ENCODE results near the gene MAD1L1.
"Not testable (repeated sequence)": the region's sequence is repeated elsewhere in the genome, so short reads cannot be mapped to it uniquely, and the experiment has no call there.

DNA sequence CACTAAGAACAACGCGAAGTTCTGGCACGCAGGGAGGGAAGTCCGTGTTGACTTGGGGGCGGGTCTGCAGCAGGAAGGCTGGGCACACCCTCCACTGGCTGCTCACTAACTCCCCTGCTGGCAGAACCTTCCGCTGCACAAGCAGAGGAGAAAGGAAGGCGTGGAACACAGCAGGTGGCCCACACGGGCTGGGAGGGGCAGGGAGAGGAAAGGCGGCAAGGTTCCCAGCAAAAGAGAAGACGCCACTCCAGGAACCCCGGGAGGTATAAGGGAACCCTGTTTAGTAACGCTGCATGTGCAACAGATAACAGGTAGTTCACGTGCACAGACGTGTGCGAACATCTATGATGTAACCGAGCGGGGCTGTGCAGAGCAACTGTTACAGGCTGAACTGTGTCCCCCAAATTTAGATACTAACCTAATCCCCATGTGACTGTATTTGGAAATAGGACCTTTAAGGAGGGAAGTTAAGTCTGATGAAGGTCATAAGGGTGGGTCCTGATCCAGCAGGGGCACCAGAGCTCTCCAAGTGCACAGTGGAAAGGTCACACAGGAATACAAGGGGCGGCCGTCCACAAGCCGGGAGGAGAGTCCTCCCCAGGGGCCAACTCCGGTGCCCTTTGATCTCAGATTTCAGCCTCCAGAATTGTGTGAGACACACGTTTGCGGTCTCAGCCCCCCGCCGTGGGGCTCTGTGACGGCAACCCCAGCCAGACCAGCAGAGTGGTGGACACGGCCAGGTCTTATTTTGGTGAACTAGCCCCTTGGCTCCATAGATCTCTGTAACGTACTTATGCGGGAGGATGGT is 357.1 kb downstream of the MAD1L1 start:
- TF ChIP-seq CTCF (IDR thresholded peaks at IDR 0.05; ENCODE audit: low read depth, low read length, poor library complexity, severe bottlenecking); EZH2phosphoT487 (IDR thresholded peaks at IDR 0.05; ENCODE audit: borderline replicate concordance, low read length): not testable (repeated sequence)
